RWPE2 (cell line): ENCODE measurements around the gene SPATA3.

ENCODE experiments used
- ATAC-seq: fragments of 200-7000 bp; cut with Tn5 transposase; 3 replicates; pipeline ENCODE4 v1.9.1; 2021; ENCODE audit warnings: low read depth
- DNase-seq: peaks from one replicate; pipeline ENCODE4 v3.0.0-alpha.2; 2020; ENCODE audit warnings: low spot score
- H3K27ac ChIP-seq: fragments of 450-650 bp; 2 replicates; pipeline ENCODE4 v1.5.1; 2017; ENCODE audit warnings: mild to moderate bottlenecking; ENCODE audit not compliant: poor library complexity, severe bottlenecking
- H3K27me3 ChIP-seq: fragments of 250-450 bp; sonication (Bioruptor Pico); 2 replicates; pipeline ENCODE4 v1.5.1; 2021; ENCODE audit warnings: mild to moderate bottlenecking, moderate library complexity; ENCODE audit not compliant: insufficient read depth, poor library complexity, severe bottlenecking
- H3K36me3 ChIP-seq: fragments of 250-450 bp; sonication (Bioruptor Pico); 2 replicates; pipeline ENCODE4 v1.5.1; 2020; ENCODE audit warnings: low read depth, mild to moderate bottlenecking, moderate library complexity
- H3K4me1 ChIP-seq: fragments of 250-450 bp; sonication (Bioruptor Pico); 2 replicates; pipeline ENCODE4 v1.5.1; 2021; ENCODE audit warnings: mild to moderate bottlenecking, moderate library complexity; ENCODE audit not compliant: insufficient read depth, poor library complexity, severe bottlenecking
- H3K4me3 ChIP-seq: fragments of 250-450 bp; sonication (Bioruptor Pico); 2 replicates; pipeline ENCODE4 v1.5.1; 2021; ENCODE audit warnings: mild to moderate bottlenecking, moderate library complexity; ENCODE audit not compliant: severe bottlenecking
- H3K9me3 ChIP-seq: fragments of 250-450 bp; sonication (Bioruptor Pico); 2 replicates; pipeline ENCODE4 v1.5.1; 2021; ENCODE audit warnings: mild to moderate bottlenecking, moderate library complexity; ENCODE audit not compliant: severe bottlenecking
- TF ChIP-seq, protein P1 (sequence below): fragments of 450-650 bp; IDR thresholded peaks from one replicate; pipeline ENCODE4 v1.5.1; 2017; ENCODE audit warnings: mild to moderate bottlenecking, moderate library complexity; ENCODE audit not compliant: poor library complexity, severe bottlenecking

SPATA3 gene

DNA sequence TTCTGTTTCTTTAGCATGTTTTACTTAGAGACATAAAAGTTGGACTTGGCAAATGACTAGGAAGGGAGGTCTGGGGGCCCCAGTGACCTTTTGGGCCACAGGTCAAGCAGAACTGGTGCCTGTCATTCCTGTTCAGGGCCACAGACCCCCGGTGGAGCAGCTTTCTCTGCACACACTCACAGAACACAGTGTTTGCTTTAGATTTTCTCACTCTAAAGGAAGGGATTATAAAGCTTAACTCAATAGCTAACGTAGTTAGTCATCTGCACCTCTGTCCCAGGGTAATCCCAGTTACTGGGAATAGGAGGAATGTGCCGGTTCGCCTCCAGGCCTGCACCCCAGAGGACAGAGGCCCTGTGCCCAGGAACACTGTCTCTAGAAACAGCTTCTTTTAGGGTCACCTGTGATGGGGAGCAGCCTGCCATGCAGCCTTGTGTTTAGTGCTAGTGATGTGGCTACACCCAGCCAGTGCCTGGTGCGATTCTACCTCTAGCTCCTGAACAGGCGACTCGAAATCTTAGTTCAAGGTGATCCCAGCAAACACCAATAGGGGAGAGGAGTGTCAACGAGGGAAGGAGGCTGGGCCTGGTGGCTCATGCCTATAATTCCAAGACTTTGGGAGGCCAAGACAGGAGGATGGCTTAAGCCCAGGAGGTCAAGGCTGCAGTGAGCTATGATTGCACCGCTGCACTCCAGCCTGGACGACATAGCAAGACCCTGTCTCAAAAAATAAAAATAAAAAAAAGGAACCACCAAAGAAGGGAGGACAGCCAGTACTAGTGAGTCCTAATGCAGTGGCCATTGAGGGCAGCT, 11.6 kb downstream of the SPATA3 start:
- ATAC-seq, result peak; percentile 35; the same call in 2 of the 3 replicates
- Histone ChIP-seq H3K36me3 (no peaks in the 10 kb centered on the region), H3K9me3 (no peaks in the 10 kb centered on the region), H3K4me3 (no peak overlapping the region), H3K27me3 (no peaks in the 10 kb centered on the region), H3K4me1 (no peaks in the 10 kb centered on the region), H3K27ac (no peak overlapping the region)
- DNase-seq, result no peak
- TF ChIP-seq, protein P1, sequence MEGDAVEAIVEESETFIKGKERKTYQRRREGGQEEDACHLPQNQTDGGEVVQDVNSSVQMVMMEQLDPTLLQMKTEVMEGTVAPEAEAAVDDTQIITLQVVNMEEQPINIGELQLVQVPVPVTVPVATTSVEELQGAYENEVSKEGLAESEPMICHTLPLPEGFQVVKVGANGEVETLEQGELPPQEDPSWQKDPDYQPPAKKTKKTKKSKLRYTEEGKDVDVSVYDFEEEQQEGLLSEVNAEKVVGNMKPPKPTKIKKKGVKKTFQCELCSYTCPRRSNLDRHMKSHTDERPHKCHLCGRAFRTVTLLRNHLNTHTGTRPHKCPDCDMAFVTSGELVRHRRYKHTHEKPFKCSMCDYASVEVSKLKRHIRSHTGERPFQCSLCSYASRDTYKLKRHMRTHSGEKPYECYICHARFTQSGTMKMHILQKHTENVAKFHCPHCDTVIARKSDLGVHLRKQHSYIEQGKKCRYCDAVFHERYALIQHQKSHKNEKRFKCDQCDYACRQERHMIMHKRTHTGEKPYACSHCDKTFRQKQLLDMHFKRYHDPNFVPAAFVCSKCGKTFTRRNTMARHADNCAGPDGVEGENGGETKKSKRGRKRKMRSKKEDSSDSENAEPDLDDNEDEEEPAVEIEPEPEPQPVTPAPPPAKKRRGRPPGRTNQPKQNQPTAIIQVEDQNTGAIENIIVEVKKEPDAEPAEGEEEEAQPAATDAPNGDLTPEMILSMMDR, result no peak

DNA sequence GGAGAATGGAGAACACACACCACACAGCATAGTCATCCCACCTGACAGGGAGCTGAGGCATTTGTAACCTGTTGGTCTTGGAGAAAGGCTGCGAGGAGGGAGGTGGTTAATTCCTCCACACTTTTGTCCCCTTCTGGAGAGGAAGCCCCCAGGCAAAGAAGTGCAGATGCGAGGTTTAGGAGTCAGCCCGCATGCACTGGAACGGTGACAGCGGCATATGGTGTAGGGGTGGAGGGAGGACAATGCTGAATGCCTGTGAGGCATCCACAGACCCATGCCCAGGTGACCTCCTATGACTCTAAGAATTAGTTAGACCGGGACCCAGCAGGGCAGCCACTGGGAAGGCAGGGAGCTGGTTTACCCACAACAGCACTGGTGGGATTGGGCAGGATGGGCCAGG, 12.2 kb downstream of the SPATA3 start:
- no peaks in the 10 kb centered on the region for H3K9me3 ChIP-seq
- DNase-seq (no peak), ATAC-seq (no peak)
- TF ChIP-seq, protein P1, result no peak
- no peaks in the 10 kb centered on the region for H3K36me3 ChIP-seq
- no peaks in the 10 kb centered on the region for H3K4me1 ChIP-seq
- no peaks in the 10 kb centered on the region for H3K27me3 ChIP-seq
- no peak overlapping the region for H3K4me3 ChIP-seq
- H3K27ac ChIP-seq, result no peak overlapping the region

DNA sequence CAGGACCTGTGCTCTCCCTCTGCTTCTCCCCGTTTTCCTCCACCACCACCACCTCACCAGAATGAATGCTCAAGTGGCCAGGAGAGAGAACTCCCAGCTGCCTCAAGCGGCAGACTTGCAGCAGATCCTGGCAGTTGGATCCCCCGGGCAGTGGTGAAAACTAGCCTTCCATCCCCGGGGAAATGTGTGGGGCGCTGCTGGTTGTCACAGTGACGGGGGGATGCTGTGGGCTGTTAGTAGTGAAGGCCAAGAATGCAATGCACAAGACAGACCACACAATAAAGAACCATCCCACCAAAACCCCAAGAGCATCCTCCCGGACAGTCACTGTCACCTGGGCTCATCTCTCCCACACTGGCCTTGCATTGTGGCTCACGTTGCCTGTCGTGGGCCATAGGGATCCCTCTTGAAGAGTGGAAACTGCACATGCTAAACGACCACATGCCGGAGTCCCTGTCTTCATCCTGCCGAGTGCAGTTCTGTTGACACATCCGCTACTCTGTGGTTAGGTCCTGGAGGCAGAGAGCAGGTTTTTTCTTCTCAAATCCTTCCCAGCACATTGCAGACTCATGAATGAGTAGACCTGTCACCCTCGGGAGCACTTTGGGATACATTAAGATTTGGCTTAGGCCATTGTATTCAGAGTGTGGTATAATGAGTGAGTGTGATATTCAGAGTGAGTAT, 13.5 kb downstream of the SPATA3 start:
- Histone ChIP-seq H3K9me3 (no peaks in the 10 kb centered on the region), H3K4me3 (no peak overlapping the region), H3K27ac (no peak overlapping the region), H3K4me1 (no peaks in the 10 kb centered on the region), H3K27me3 (no peaks in the 10 kb centered on the region), H3K36me3 (no peaks in the 10 kb centered on the region)
- DNase-seq (no peak), ATAC-seq (no peak)
- TF ChIP-seq, protein P1, result no peak

DNA sequence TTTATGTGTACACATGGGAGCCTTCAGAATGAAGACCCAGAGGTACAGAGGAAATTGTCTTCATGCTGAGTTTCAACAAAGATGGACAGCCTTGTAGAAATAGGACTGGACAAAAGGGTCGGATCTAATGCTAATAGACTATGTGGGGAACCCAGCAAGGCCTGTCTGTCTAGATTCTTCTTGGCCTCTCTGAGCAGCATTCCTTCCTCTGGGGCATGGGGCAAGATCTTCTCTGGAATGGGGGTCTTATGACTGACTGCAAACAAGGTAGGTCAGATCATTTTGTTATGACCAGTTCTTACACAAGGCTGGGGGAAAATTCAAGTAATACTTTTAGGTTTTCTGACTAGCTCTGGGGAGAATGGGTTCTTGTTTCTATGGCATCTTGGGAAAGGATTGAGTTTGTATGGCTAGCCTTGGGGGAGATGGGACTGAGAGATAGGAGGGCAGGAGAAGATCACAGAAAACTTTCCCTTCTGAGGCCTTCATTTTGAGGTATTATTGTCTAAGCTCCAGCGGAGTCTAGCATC, 14.3 kb downstream of the SPATA3 start:
- Histone ChIP-seq H3K4me1 (no peaks in the 10 kb centered on the region), H3K4me3 (no peak overlapping the region), H3K27ac (no peak overlapping the region), H3K9me3 (no peaks in the 10 kb centered on the region), H3K36me3 (no peaks in the 10 kb centered on the region), H3K27me3 (no peaks in the 10 kb centered on the region)
- no peak for DNase-seq
- no peak for ATAC-seq
- TF ChIP-seq, protein P1, result no peak
